ENCODE results near the gene TSEN15. TPM values are rescaled to one million over a fixed set of nuclear protein-coding genes. Genes with fewer than 3 reads are reported as not detected.
A peak's percentile ranks its signal among the peaks of the same experiment; 100 is the strongest.

Gene TSEN15
- 10 to 100 TPM; 12.0 to 27.7 TPM for total RNA-seq

DNA sequence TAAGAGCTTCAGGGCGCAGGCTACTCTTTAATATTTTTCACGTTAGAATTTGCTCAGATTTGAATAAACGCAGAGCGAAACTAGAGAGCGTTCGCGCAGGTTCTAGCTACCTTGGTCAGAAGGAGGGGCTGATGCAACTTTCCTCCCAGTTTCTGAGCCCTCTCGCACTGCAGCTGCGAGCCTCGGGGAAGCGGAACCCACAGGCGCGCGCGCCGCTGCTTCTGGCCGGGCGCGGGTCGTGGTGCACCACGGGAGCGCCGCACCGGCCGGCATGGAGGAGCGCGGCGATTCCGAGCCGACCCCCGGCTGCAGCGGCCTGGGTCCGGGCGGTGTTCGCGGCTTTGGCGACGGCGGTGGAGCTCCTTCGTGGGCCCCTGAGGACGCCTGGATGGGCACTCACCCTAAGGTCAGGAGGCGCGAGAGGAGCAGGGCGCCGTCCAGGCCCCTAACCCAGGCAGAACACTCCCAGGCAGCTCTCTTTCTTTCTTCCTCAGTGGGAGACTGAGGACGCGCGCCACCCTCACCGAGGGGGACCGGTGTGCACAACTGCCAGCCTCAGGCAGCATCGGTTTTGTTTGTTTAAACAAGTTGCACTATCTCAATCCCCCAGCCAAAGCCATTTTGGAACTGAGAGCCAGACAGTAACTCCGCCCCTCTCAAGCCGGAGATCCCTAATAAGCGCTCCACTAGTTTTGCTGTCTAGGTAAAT is at the start of gene TSEN15:
TSEN15 (plus strand) TSS at position 246 of the 709 bp plus-strand sequence; CDS start at position 272, 26 bp downstream.
- Mint-ChIP-seq H3K36me3 (peaks cover 17 to 23% of the 10 kb centered on the region in 2 donors), H3K9me3 (peaks cover 0 to 6% of the 10 kb centered on the region in 2 donors), H3K27ac (peak within 1 kb of the TSS; percentile 91 to 98)
- ATAC-seq (peak; percentile 92 to 97), DNase-seq (ENCODE audit: low spot score in 2 of 2) (peak; percentile 69 to 79)

DNA sequence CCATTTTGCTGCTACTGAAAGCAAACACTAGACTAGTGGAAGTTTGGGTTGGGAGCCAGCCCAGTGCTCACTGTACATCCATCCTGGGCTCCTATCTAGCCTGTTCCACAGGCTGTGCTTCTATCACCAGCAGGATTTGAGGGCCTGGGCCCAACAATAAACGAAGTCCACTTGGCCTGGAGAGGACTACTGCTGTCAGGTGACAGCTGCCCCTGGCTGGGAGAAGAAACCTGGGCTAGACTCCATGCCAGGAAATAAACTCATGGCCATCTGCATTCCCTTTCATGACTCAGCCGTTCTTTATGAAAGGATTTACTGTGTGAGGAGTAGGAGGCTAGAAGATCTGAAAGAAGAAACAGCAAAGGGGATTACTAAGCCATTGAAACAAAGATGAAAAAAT is 49.5 kb upstream of the TSEN15 start:
- no peaks in the 10 kb centered on the region for H3K36me3 Mint-ChIP-seq
- ATAC-seq (no peak), DNase-seq (ENCODE audit: low spot score in 2 of 2) (no peak)
- no peaks in the 10 kb centered on the region for H3K9me3 Mint-ChIP-seq
- no peak overlapping the region for H3K27ac Mint-ChIP-seq

DNA sequence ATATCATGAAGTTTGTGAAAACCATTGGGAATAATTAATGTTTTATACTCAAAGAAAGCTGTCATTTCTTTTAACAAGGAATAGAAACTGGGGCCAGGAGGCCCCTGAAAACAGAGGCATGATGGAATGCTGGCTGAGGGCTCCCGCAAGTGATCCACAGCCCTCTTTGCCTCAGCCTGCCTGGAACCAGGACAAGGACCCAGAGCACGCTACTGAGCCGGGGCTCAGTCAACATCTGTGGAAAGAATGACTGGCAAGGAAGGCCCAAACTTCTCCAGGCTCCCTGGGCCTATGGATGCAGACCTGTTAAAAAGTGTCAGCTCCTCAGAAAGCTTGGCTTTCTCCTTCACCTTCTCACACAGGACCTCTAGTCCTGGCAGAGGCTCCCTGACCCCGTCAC is 46.6 kb upstream of the TSEN15 start:
- no peaks in the 10 kb centered on the region for H3K36me3 Mint-ChIP-seq
- H3K27ac Mint-ChIP-seq: no peak overlapping the region

DNA sequence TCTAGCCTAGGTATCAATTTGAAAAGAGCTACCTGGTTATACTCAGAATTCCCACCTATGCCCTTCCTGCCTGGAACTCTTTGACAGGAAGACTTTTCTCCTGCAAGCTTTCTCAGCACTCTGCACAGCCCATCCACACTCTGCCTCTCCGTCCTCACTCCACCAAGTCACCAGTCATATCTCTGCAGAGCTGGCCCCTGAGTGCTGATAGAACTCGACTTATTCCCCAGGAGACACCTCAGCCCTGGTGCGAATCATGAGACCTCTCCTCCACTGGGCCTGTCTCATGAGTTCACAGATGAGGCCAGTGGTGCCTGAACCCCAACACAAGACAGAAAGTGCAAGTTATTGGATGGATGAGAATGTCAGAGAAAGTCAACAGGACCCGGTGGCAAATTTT is 46.0 kb upstream of the TSEN15 start:
- DNase-seq (ENCODE audit: low spot score in 2 of 2): no peak
- H3K9me3 Mint-ChIP-seq: no peaks in the 10 kb centered on the region

More for the DNA sequence above, 46.6 kb upstream of the TSEN15 start:
- DNase-seq (ENCODE audit: low spot score in 2 of 2) (no peak), ATAC-seq (no peak)
- H3K9me3 Mint-ChIP-seq: no peaks in the 10 kb centered on the region

DNA sequence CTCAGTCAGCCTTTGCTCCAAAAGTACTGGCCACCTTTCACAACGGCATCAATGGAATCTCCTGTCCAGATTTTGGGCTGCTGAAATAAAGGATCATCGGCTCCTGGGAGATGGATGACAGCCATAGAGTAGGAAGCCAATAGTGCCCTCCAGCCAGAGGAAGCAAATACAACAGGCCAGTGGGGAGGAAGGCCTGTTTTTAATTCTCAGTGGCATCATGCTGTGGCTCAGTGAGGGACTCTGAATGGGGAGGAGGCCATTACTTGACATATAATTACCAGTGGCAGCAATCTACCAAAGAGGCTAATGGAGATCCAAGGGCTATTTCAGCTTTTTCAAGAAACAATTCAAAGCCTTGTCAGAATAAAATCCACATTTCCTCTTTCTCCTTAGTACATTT is 40.7 kb upstream of the TSEN15 start:
- no peak for DNase-seq (ENCODE audit: low spot score in 2 of 2)
- H3K9me3 Mint-ChIP-seq: peaks cover 0 to 4% of the 10 kb centered on the region in 2 donors
- no peak for ATAC-seq
- no peaks in the 10 kb centered on the region for H3K36me3 Mint-ChIP-seq
- no peak overlapping the region for H3K27ac Mint-ChIP-seq

More for the DNA sequence above, 46.0 kb upstream of the TSEN15 start:
- H3K36me3 Mint-ChIP-seq: no peaks in the 10 kb centered on the region
- H3K27ac Mint-ChIP-seq: no peak overlapping the region
- ATAC-seq: no peak

DNA sequence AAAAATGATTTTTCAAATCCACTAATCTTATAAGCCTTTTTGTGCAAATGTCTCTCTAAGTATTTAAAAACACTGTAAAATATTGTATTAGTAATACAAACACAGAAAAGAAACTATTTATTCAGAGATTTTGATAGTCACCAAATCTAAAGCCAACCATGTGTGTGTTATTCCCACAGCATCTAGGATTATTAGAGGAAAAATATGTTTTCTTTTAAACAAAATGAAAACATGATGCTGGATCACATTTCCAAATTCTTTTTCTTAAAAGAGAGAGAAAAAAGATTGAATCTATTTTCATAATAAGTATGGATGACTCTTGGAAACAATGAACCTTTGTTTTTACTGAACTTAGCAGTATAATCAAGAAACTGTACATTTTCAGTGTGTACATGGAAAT is 39.3 kb upstream of the TSEN15 start:
- ATAC-seq (no peak), DNase-seq (ENCODE audit: low spot score in 2 of 2) (no peak)
- no peaks in the 10 kb centered on the region for H3K36me3 Mint-ChIP-seq
- peaks cover 0 to 4% of the 10 kb centered on the region in 2 donors for H3K9me3 Mint-ChIP-seq
- H3K27ac Mint-ChIP-seq: no peak overlapping the region

DNA sequence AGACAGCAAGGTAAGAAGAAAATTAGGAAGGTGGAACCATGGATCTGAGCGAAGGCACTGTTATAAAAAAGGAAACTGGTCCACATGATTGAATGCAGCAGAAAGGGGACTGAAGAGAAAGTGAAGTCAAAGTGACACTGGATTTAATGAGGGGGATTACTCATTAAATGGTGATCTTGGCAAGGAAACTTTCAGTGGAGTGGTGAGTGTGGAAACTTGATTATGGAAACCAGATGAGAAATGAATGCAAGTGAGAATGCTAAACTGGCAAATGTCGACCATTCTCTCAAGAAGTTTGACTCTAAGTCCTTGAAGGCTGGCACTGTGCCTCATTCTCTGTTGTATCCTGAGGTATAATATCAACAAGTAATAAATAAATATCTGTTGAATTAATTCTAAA is 37.3 kb upstream of the TSEN15 start:
- peaks cover 0 to 4% of the 10 kb centered on the region in 2 donors for H3K9me3 Mint-ChIP-seq
- ATAC-seq: no peak
- H3K36me3 Mint-ChIP-seq: no peaks in the 10 kb centered on the region
- no peak overlapping the region for H3K27ac Mint-ChIP-seq
- no peak for DNase-seq (ENCODE audit: low spot score in 2 of 2)

DNA sequence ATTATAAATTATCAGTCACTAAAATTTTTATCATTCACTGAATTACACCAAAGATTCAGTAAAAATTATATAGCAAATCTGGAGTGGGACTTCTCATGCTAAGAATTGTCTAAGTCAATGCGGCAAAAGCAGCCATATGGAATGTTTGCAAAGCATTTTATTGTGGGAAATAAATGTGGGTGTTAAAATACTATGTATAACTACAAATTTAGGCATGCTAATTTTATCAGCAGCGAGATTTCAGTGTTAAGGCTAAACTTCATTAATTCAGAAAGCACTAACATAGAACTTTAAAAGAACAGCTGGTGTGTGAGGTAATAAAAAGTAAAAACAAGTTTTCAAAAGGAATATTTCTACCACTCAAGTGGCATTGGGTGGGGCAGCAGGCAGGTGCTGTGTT is 35.4 kb upstream of the TSEN15 start:
- H3K27ac Mint-ChIP-seq: no peak overlapping the region
- no peaks in the 10 kb centered on the region for H3K36me3 Mint-ChIP-seq
- ATAC-seq: no peak
- DNase-seq (ENCODE audit: low spot score in 2 of 2): no peak
- H3K9me3 Mint-ChIP-seq: peaks cover 0 to 4% of the 10 kb centered on the region in 2 donors

DNA sequence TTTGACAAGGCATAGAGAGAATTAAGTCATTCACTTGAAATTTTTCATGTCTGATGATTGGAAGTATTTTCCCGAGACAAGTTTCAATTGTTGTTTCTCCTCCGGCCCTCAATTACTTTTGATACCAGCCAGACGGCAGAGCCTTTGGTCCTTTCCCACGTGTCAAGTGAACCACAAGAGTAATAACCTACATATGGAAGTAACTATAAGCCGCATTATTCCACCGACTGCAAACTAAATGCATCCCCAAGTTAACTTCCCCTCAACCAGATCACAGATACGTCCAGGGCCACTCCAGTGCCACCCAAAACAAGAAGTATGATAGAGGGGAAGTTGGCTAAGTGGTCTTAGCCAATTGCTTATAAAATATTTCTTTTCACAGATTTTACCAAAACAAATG is 34.2 kb upstream of the TSEN15 start:
- DNase-seq (ENCODE audit: low spot score in 2 of 2) (no peak), ATAC-seq (no peak)
- no peak overlapping the region for H3K27ac Mint-ChIP-seq
- peaks cover 0 to 4% of the 10 kb centered on the region in 2 donors for H3K9me3 Mint-ChIP-seq
- H3K36me3 Mint-ChIP-seq: no peaks in the 10 kb centered on the region

DNA sequence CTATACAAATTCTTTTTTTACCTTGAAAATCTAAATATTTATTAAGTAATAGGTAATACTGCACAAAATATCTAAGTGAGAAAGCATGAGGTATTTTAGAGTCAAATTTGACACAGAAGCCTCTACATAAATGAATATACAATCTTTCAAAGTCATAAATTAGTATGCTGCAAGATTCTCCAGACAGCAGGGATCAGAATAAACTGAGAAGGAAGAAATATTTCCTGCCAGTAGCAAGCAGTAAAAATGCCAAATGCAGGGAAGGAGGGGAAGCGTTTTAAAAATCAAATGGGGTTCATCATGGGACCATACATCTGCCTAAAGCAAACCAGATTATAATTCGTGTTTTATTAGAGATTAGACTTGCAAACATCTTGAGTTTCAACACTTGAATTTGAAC is 32.9 kb upstream of the TSEN15 start:
- no peak overlapping the region for H3K27ac Mint-ChIP-seq

DNA sequence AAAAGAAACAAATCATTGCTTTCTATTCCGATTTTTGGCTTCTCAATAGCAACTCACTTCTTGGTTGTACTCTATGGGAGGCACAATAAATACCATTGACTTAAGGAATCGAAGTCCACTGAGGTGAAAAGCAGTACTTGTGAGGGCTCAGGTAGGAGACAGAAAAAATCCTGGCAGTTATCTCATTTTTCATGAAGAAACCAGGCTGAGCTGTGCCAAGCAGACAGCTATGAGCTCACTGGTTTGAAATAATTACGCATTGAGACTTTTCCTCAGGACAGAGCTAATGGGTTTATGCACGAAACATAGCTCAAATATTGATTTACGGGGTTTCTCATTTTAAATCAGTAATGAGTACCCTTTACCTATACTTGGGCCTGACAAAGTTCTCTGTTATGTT is 32.5 kb upstream of the TSEN15 start:
- DNase-seq (ENCODE audit: low spot score in 2 of 2) (no peak), ATAC-seq (no peak)
- no peaks in the 10 kb centered on the region for H3K36me3 Mint-ChIP-seq
- H3K9me3 Mint-ChIP-seq: peaks cover 0 to 1% of the 10 kb centered on the region in 2 donors
- no peak overlapping the region for H3K27ac Mint-ChIP-seq

More for the DNA sequence above, 32.9 kb upstream of the TSEN15 start:
- Mint-ChIP-seq H3K9me3 (peaks cover 0 to 4% of the 10 kb centered on the region in 2 donors), H3K36me3 (no peaks in the 10 kb centered on the region)
- ATAC-seq: no peak
- no peak for DNase-seq (ENCODE audit: low spot score in 2 of 2)

DNA sequence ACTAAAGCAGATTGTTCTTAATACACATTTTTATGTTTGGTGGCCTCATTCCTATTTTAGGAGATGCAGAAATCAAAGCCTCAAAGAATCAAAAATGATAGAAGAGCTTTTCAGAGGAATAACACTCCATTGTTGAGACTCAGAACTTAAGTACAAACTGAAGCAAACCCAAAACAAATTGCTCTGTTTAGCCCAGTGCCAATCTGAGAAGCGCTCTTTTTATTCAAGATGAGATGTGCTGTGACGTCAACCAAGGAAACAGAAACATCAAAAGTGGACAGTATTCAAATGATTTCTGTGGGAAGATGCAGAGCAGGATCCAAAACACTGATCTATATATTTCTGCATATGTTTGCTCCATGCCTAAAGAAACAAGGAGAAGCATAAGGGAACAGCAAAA is 32.0 kb upstream of the TSEN15 start:
- H3K36me3 Mint-ChIP-seq: no peaks in the 10 kb centered on the region
- DNase-seq (ENCODE audit: low spot score in 2 of 2) (no peak), ATAC-seq (no peak)
- no peaks in the 10 kb centered on the region for H3K9me3 Mint-ChIP-seq
- H3K27ac Mint-ChIP-seq: no peak overlapping the region

DNA sequence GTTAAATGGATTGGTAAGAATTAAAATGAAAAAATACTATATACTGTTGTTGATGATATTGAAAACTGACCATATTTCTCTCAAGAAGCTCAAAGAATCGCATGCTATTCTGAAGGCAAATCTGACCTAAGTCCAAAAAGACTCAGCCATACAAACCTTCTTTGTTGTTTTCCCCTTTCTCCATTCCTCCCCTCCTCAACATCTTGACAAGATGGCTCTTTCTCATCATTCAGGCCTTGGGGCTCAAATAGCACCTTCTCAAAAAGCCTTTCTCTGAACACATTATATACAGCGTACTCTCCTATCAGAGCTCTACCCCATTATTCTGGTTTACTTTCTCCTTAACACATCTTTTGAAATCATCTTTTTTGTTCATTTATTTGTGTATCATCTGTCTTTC is 31.2 kb upstream of the TSEN15 start:
- DNase-seq (ENCODE audit: low spot score in 2 of 2) (no peak), ATAC-seq (no peak)
- H3K27ac Mint-ChIP-seq: no peak overlapping the region
- H3K9me3 Mint-ChIP-seq: no peaks in the 10 kb centered on the region
- H3K36me3 Mint-ChIP-seq: no peaks in the 10 kb centered on the region

DNA sequence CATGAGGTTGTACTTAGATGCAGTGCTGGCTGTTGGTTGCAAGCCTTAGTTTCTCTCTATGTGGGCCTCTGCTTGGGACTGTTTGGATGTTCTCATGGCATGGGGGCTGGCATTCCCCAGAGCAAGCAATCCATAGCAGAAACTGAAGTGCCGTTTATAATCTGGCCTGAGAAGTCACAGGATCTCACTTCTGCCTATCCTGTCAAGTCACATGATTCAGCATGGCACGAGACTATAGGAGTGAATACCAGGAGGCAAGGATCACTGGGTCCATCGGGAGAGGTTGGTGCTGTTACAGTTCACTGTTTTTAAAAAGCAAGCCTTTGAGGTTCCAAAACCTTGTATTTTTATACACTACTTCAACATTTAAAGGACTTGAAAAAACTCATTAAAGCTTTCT is 30.7 kb upstream of the TSEN15 start:
- no peak for ATAC-seq
- Mint-ChIP-seq H3K36me3 (no peaks in the 10 kb centered on the region), H3K9me3 (no peaks in the 10 kb centered on the region), H3K27ac (no peak overlapping the region)
- no peak for DNase-seq (ENCODE audit: low spot score in 2 of 2)

DNA sequence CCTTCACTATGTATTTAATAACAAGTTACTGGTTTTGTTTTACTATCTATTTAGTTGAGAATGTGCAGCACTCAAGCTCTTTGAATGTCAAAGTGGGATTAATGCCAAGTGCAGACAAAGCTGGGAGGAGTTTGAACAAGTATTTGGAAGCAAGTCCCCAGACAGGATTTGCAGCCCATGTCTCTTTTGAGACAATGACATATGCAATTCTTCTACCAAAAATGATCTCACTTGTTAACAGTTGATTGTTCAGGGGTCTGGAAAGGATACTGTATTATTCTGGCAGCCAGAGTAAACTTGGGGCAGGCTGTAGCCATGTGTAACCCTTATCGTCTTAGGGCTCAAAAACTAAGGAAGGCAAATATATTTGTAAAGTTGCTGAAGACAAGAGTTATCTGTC is 29.8 kb upstream of the TSEN15 start:
- ATAC-seq (no peak), DNase-seq (ENCODE audit: low spot score in 2 of 2) (no peak)
- Mint-ChIP-seq H3K9me3 (no peaks in the 10 kb centered on the region), H3K36me3 (no peaks in the 10 kb centered on the region), H3K27ac (no peak overlapping the region)

DNA sequence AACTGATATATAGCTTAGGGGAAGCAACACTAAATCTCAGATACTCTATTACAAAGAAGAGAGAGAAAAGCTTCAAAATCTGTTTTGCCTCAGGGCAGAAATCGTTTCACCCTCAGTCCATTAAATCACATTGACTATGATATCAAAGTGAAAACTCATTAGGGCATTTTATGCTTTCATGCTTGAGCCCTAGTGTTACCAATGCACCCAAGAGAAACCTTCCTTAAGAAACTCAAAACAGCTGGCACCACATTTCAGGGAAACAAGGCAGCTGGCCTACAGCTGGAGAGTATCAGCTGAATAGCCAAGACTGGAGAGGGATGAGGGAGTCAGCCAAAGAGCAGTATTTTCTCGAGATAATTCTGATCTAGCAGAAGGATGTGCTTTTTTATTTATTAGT is 28.9 kb upstream of the TSEN15 start:
- no peaks in the 10 kb centered on the region for H3K9me3 Mint-ChIP-seq
- H3K36me3 Mint-ChIP-seq: no peaks in the 10 kb centered on the region
- no peak for ATAC-seq

DNA sequence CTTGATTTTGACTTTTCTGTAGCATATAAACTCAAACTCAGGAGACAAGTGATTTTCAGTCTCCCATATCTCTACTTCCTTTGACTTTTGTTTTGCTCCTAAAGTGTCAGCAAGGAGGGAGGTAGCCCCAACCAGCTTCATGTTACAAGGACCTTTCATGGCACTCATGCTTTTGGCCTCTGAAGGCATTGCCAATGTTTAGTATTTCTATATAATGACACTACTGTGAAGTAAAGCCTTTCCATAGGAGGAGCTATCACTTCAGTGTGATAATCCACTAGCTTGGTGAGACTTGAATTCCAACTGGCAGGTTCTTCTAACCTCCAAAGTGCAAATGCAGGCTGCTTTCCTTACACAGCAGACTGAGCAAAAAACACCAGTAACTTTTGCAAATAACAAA is 28.4 kb upstream of the TSEN15 start:
- no peak for ATAC-seq
- Mint-ChIP-seq H3K36me3 (no peaks in the 10 kb centered on the region), H3K27ac (no peak overlapping the region), H3K9me3 (no peaks in the 10 kb centered on the region)
- DNase-seq (ENCODE audit: low spot score in 2 of 2): no peak

More for the DNA sequence above, 28.9 kb upstream of the TSEN15 start:
- no peak overlapping the region for H3K27ac Mint-ChIP-seq
- no peak for DNase-seq (ENCODE audit: low spot score in 2 of 2)

DNA sequence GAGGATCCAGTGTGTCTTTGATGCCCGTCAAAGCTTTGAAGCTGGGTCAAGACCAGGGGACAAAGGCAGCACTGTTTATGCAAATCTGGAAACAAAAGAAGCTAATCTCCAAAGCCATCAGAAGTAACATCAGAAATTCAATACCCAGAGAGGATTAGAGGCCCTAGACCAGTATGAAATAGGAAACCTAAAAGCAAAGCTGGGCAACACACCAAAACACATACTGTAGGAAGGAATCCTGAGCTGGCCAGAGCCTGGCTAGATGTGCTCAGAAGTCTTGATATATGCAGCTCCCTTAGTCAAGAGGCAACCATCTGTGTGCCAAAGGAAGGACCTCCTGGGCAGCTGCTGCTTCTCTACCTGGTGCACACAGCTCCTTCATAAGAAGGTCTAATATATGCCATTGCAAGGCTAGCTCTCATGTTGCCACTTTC is 26.3 kb upstream of the TSEN15 start:
- DNase-seq (ENCODE audit: low spot score in 2 of 2) (no peak), ATAC-seq (no peak)
- H3K36me3 Mint-ChIP-seq: no peaks in the 10 kb centered on the region
- H3K9me3 Mint-ChIP-seq: no peaks in the 10 kb centered on the region
- no peak overlapping the region for H3K27ac Mint-ChIP-seq

Data from activated naive CD4-positive, alpha-beta T cell treated with anti-CD3 and anti-CD28 coated beads, Interleukin-2, amount 50 U/mL, for 72 hours (primary cell).